ENCODE results near the gene CENPP. TPM values are rescaled to one million over a fixed set of nuclear protein-coding genes. Genes with fewer than 3 reads are reported as not detected.

CENPP gene
- total and polyA plus RNA-seq, 8 donors: 0.46 to 2.7 (median 1.9) TPM

DNA sequence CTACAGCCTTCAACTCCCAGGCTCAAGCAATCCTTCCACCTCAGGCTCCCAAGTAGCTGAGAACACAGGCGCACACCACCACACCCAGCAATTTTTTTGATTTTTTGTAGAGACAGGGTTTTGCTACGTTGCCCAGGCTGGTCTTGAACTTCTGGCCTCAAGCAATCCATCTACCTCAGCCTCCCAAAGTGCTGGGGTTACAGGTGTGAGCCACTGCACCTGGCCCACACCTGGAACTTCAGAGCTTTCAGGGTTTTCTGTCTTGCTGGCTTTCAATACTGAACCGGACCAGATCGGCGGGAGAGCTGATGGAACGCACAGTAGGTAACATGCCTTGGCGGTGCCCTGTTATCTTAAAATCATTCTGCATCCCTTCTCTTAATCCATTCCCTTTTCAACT is 313.4 kb downstream of the CENPP start:
- TF ChIP-seq, protein P1, sequence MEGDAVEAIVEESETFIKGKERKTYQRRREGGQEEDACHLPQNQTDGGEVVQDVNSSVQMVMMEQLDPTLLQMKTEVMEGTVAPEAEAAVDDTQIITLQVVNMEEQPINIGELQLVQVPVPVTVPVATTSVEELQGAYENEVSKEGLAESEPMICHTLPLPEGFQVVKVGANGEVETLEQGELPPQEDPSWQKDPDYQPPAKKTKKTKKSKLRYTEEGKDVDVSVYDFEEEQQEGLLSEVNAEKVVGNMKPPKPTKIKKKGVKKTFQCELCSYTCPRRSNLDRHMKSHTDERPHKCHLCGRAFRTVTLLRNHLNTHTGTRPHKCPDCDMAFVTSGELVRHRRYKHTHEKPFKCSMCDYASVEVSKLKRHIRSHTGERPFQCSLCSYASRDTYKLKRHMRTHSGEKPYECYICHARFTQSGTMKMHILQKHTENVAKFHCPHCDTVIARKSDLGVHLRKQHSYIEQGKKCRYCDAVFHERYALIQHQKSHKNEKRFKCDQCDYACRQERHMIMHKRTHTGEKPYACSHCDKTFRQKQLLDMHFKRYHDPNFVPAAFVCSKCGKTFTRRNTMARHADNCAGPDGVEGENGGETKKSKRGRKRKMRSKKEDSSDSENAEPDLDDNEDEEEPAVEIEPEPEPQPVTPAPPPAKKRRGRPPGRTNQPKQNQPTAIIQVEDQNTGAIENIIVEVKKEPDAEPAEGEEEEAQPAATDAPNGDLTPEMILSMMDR (IDR thresholded peaks at IDR 0.05): no peak
- Histone ChIP-seq H3K27ac (no peak overlapping the region), H3K27me3 (no peaks in the 10 kb centered on the region), H3K4me1 (no peaks in the 10 kb centered on the region), H3K9me3 (no peaks in the 10 kb centered on the region), H3K36me3 (peaks cover 0 to 22% (median 16%) of the 10 kb centered on the region in 3 donors), H3K4me3 (no peak overlapping the region)
- ATAC-seq (no peak), DNase-seq (peak in 1 of 6 donors; percentile 17), FAIRE-seq (no peak)
- WGBS, 2 donors: 96% methylated on average over 7 of the region's 7 CpGs
- intact Hi-C loops (cut with DNase I): loop anchor here in 1 of 3 donors (5.0 kb wide), 1 partner anchor 502 kb away; no protein-coding TSS in a partner anchor

DNA sequence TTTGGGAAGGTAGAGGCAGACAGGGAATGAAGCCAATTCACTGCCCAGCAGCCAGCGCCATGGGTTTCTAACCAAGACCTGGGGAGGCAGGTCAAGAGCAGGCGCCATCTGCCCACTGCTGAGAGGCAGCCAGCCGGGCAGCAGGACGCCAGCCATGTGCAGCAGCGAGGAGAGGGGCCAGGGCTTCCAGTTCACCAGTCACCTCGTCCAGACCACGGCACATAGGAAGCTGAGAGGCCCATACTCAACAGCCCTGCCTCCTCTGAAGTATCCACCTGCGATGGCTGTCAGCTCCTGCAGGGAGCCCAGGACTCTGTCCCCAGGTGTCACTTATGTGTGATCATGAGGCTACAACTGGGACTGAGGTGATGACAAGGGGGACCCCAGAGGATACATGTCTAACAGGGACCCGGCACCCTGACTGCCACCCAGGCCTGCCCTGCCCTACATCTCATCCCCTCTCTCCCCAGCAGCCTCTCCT is 314.1 kb downstream of the CENPP start:
- Histone ChIP-seq H3K9me3 (no peaks in the 10 kb centered on the region), H3K4me3 (no peak overlapping the region), H3K27ac (no peak overlapping the region), H3K27me3 (no peaks in the 10 kb centered on the region), H3K36me3 (peaks cover 0 to 22% (median 22%) of the 10 kb centered on the region in 3 donors), H3K4me1 (no peaks in the 10 kb centered on the region)
- FAIRE-seq (no peak), DNase-seq (peak in 1 of 6 donors; percentile 47), ATAC-seq (no peak)
- intact Hi-C loops (cut with DNase I): loop anchor here in 1 of 3 donors (5.0 kb wide), 1 partner anchor 503 kb away; no protein-coding TSS in a partner anchor
- TF ChIP-seq, protein P1 (IDR thresholded peaks at IDR 0.05): no peak
- WGBS, 2 donors: 92% methylated on average over 9 of the region's 9 CpGs

DNA sequence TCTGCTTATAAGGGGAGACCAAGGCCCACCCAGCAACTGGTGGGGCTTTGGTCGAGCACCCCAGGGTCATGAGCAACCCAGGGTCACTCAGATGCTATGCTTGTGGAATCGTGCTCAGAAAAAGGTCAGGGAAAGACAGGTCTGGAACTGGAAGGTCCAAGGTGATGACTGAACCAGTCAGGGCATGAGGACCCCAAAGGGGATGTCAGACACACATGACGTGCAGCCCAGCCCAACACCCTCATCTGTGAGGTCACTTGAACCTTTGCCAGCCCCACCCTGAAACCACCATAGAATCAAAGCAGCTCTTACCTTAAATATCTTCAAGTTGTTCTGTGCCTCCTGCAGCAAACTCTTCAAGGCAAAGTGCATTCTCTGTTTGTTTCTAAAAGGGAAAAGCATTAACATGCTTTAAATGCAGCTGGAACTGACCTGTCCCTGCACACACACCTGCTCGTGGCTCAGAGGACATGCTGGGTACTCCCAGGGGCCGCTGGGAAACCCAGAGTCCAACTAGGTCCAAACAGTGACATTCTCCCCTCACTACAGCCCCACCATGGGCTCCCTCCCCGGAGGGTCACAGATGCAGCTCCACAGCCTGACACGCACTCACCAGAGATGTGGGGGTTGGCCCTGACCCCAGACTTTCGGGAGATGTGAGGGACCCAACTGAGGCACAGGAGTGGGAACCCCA is 314.8 kb downstream of the CENPP start:
- TF ChIP-seq, protein P1 (IDR thresholded peaks at IDR 0.05): no peak
- Histone ChIP-seq H3K27ac (no peak overlapping the region), H3K4me3 (no peak overlapping the region), H3K4me1 (no peaks in the 10 kb centered on the region), H3K36me3 (peaks cover 0 to 22% (median 19%) of the 10 kb centered on the region in 3 donors), H3K9me3 (no peaks in the 10 kb centered on the region), H3K27me3 (no peaks in the 10 kb centered on the region)
- FAIRE-seq (no peak), ATAC-seq (no peak), DNase-seq (peak in 1 of 6 donors; percentile 26)
- 82 to 88% methylated on average over 8 of the region's 8 CpGs for WGBS, 2 donors
- intact Hi-C loops (cut with DNase I): no loop called here

- intact Hi-C loops (cut with DNase I): no loop called here
- no peak overlapping the region for H3K27ac ChIP-seq
- no peak overlapping the region for H3K4me3 ChIP-seq
- FAIRE-seq (no peak), ATAC-seq (no peak), DNase-seq (peak in 1 of 6 donors; percentile 7)
- no peaks in the 10 kb centered on the region for H3K9me3 ChIP-seq
- peaks cover 0 to 22% (median 18%) of the 10 kb centered on the region in 3 donors for H3K36me3 ChIP-seq
- no peaks in the 10 kb centered on the region for H3K4me1 ChIP-seq
- 91 to 94% methylated on average over 20 of the region's 20 CpGs for WGBS, 2 donors
- TF ChIP-seq, protein P1 (IDR thresholded peaks at IDR 0.05): no peak
- H3K27me3 ChIP-seq: no peaks in the 10 kb centered on the region
These were observed 315.5 kb downstream of the CENPP start for GRCh38 chr9:92641092-92641809.
